Mesendoderm (in vitro differentiated cells): Measurements from ENCODE around the gene CFAP45.

Source experiments
- DNase-seq: peaks from one replicate; pipeline ENCODE4 v3.0.0; 2013
- H2AK5ac ChIP-seq: 2 replicates; pipeline ENCODE4 v1.6.1; 2013; ENCODE audit warnings: low read length, inconsistent platforms
- H2BK120ac ChIP-seq: 2 replicates; pipeline ENCODE4 v1.6.1; 2013; ENCODE audit warnings: low read depth, mild to moderate bottlenecking, low read length, moderate library complexity, mixed read lengths
- H2BK15ac ChIP-seq: replicated peaks from 2 replicates; pipeline ENCODE4 v1.6.1; 2013; ENCODE audit warnings: low read depth, mild to moderate bottlenecking, moderate library complexity
- H2BK5ac ChIP-seq: 2 replicates; pipeline ENCODE4 v1.6.1; 2013; ENCODE audit warnings: low read length, inconsistent platforms
- H3K18ac ChIP-seq: 2 replicates; pipeline ENCODE4 v1.6.1; 2013; ENCODE audit warnings: mild to moderate bottlenecking, low read length, mixed read lengths
- H3K23ac ChIP-seq: one replicate; pipeline ENCODE4 v1.6.1; 2013; ENCODE audit warnings: low read length
- H3K27ac ChIP-seq: 2 replicates; pipeline ENCODE4 v1.5.1; 2013; ENCODE audit warnings: low read depth, mild to moderate bottlenecking, inconsistent platforms, low read length, moderate library complexity
- H3K27me3 ChIP-seq: 2 replicates; pipeline ENCODE4 v1.6.1; 2013; ENCODE audit warnings: low read length, control low read depth, mild to moderate bottlenecking, inconsistent platforms; ENCODE audit not compliant: insufficient read depth, poor library complexity
- H3K36me3 ChIP-seq: 2 replicates; pipeline ENCODE4 v1.6.1; 2013; ENCODE audit warnings: low read length, inconsistent platforms; ENCODE audit not compliant: control insufficient read depth, insufficient read depth
- H3K4ac ChIP-seq: one replicate; pipeline ENCODE4 v1.6.1; 2013; ENCODE audit warnings: low read depth, mild to moderate bottlenecking, low read length, moderate library complexity
- H3K4me1 ChIP-seq: 2 replicates; pipeline ENCODE4 v1.6.1; 2013; ENCODE audit warnings: low read depth, low read length, inconsistent platforms; ENCODE audit not compliant: control insufficient read depth
- H3K4me2 ChIP-seq: 2 replicates; pipeline ENCODE4 v1.6.1; 2013; ENCODE audit warnings: low read length
- H3K4me3 ChIP-seq: 2 replicates; pipeline ENCODE4 v1.5.1; 2013; ENCODE audit warnings: mild to moderate bottlenecking, low read length
- H3K56ac ChIP-seq: one replicate; pipeline ENCODE4 v1.6.1; 2013; ENCODE audit warnings: low read length
- H3K79me1 ChIP-seq: 2 replicates; pipeline ENCODE4 v1.6.1; 2013; ENCODE audit warnings: low read length, inconsistent platforms
- H3K79me2 ChIP-seq: 2 replicates; pipeline ENCODE4 v1.6.1; 2013; ENCODE audit warnings: mild to moderate bottlenecking, low read length; ENCODE audit not compliant: control insufficient read depth, insufficient read depth
- H3K9ac ChIP-seq: 2 replicates; pipeline ENCODE4 v1.6.1; 2013; ENCODE audit warnings: low read length, inconsistent platforms
- H4K5ac ChIP-seq: one replicate; pipeline ENCODE4 v1.6.1; 2013; ENCODE audit warnings: low read length
- H4K8ac ChIP-seq: one replicate; pipeline ENCODE4 v1.6.1; 2013; ENCODE audit warnings: low read depth, mild to moderate bottlenecking, control low read depth, low read length, moderate library complexity
- WGBS: extraction: QIAGEN DNeasy Blood & Tissue Kit; methylation state at CpG from one replicate; pipeline ENCODE4 v1.1.7; 2013; ENCODE audit warnings: low lambda C conversion rate, missing lambda C conversion rate; ENCODE audit not compliant: insufficient coverage; ENCODE audit errors: extremely low coverage; 5-methylcytosine and 5-hydroxymethylcytosine counted together

Gene CFAP45

DNA sequence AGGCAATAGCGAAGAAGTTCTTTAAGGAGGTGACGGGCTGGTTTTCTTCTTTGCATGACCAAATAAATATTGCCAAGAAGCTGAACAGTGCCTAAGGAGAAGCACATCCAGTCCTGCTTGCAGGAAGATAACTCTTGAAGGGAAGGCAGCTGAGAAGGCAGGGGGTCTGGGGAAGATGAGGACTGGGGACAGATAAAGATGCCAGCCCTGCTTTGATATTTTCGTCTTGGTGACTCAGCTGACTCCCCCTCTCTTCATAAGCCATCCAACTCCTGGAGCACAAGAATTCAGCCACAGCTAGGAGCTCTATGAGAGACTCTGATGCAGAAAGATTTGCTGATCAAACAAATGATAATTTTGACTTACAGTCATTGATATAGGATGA is 3.4 kb downstream of the CFAP45 start:
- Histone ChIP-seq H3K79me2 (no peaks in the 10 kb centered on the region), H2BK120ac (no peak overlapping the region), H3K4me2 (no peak overlapping the region), H3K9ac (no peak overlapping the region), H3K27me3 (no peaks in the 10 kb centered on the region), H3K4me3 (no peak overlapping the region), H3K23ac (no peak overlapping the region), H2BK5ac (no peak overlapping the region), H3K4me1 (peaks cover 9% of the 10 kb centered on the region), H3K56ac (no peak overlapping the region), H3K4ac (no peak overlapping the region), H2BK15ac (no peak overlapping the region), H4K8ac (no peak overlapping the region), H3K79me1 (no peaks in the 10 kb centered on the region), H2AK5ac (no peak overlapping the region), H3K27ac (no peak overlapping the region), H4K5ac (no peak overlapping the region), H3K18ac (no peak overlapping the region), H3K36me3 (no peaks in the 10 kb centered on the region)
- DNase-seq: no peak
- WGBS: no CpG with 5 or more reads among the region's 3 CpGs

DNA sequence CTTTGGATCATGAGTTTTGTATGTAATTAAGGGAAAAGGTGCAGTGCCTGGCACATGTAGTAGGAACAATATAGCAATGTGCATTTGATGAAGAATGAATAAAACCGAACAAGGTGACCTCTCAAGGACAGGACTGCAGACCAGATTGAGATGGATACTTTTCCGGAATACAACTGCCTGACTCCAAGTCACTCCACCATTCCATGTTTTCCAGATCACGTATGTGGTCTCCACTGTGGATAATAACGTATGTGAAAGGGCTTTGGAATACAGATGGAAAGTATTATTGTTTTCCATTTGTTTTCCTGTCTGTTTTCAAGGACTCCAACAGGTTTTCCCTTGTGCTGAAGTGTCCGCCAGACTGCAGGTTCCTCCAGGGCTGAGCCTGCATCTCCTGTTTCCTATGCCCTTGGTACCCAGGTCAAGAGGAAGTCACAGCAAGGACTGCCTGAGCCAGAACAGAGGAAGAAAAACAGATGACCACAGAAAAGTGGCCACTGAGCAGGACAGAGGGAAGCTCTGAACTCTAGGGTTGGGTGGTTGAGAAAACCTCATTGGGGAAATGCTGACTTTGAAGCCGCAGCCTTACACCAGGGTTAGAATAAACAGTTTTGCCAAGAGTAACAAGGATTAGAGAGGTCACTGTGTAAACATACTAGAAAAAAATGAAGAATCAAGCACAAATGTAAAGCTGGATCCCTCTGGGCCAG is 4.0 kb downstream of the CFAP45 start:
- Histone ChIP-seq H3K27ac (no peak overlapping the region), H3K9ac (no peak overlapping the region), H3K4me1 (peaks cover 9% of the 10 kb centered on the region), H4K8ac (no peak overlapping the region), H2BK15ac (no peak overlapping the region), H3K79me2 (no peaks in the 10 kb centered on the region), H3K4me2 (no peak overlapping the region), H4K5ac (no peak overlapping the region), H3K4me3 (no peak overlapping the region), H3K36me3 (no peaks in the 10 kb centered on the region), H3K27me3 (no peaks in the 10 kb centered on the region), H3K4ac (no peak overlapping the region), H2BK120ac (no peak overlapping the region), H3K18ac (no peak overlapping the region), H3K23ac (no peak overlapping the region), H2BK5ac (no peak overlapping the region), H2AK5ac (no peak overlapping the region), H3K79me1 (no peaks in the 10 kb centered on the region), H3K56ac (no peak overlapping the region)
- DNase-seq: no peak
- WGBS: no CpG with 5 or more reads among the region's 6 CpGs

DNA sequence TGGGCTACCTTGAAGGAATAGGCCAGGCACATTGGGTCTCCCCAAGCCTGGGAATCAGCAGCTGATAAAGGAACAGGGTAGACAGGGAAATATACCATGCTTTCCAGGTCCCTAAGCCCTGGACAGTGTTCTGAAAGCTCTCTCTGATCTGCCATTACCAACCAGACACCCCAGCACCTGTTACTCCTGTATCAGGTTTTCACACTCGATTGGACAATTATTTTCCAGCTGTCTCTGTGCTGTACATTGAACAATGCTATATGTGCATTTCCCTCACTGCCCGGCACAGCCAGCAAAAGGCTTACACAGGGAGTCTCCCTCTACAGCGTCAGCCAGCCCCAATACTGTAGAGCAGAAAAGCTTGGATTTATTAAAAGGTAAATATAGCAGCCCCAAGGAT is 4.7 kb downstream of the CFAP45 start:
- Histone ChIP-seq H3K4me3 (no peak overlapping the region), H3K79me1 (no peaks in the 10 kb centered on the region), H3K4me1 (peaks cover 6% of the 10 kb centered on the region), H3K9ac (no peak overlapping the region), H3K56ac (no peak overlapping the region), H4K8ac (no peak overlapping the region), H2BK120ac (no peak overlapping the region), H2BK15ac (no peak overlapping the region), H3K27me3 (no peaks in the 10 kb centered on the region), H3K23ac (no peak overlapping the region), H2BK5ac (no peak overlapping the region), H3K18ac (no peak overlapping the region), H2AK5ac (no peak overlapping the region), H3K36me3 (no peaks in the 10 kb centered on the region), H3K79me2 (no peaks in the 10 kb centered on the region), H3K4ac (no peak overlapping the region), H4K5ac (no peak overlapping the region), H3K4me2 (no peak overlapping the region), H3K27ac (no peak overlapping the region)
- no CpG with 5 or more reads among the region's 3 CpGs for WGBS
- no peak for DNase-seq

DNA sequence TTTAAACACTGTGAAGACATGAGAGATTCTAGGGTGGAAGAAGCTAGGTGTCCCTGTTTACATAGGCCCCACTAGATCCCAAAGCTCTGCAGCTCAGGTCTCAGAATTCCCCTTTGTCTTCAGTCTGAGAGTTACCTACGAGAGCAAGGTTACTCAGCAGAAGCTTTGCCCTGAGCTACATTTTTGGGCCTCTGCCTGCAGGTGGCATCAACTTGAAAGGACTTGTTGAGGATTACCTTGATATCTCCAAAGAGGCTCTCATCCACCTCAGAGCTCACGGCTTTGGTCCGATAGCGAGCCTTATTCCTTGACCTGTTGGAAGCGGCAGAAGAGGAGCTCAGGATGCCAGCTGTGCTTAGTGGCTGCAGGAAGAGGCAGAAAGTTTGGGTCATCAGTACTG is 7.0 kb downstream of the CFAP45 start:
- H3K56ac ChIP-seq: peak overlapping the region; percentile 27
- no peak overlapping the region for H4K5ac ChIP-seq
- no peak overlapping the region for H3K23ac ChIP-seq
- H3K79me1 ChIP-seq: no peaks in the 10 kb centered on the region
- H3K27ac ChIP-seq: no peak overlapping the region
- no peak overlapping the region for H2AK5ac ChIP-seq
- no peaks in the 10 kb centered on the region for H3K27me3 ChIP-seq
- no peak overlapping the region for H4K8ac ChIP-seq
- H3K4ac ChIP-seq: no peak overlapping the region
- H3K79me2 ChIP-seq: no peaks in the 10 kb centered on the region
- peaks cover 5% of the 10 kb centered on the region for H3K4me1 ChIP-seq
- H3K9ac ChIP-seq: no peak overlapping the region
- no peak overlapping the region for H2BK5ac ChIP-seq
- no peak overlapping the region for H2BK15ac ChIP-seq
- WGBS: no CpG with 5 or more reads among the region's 5 CpGs
- no peak overlapping the region for H3K4me2 ChIP-seq
- no peaks in the 10 kb centered on the region for H3K36me3 ChIP-seq
- peak overlapping the region; percentile 3 for H3K18ac ChIP-seq
- DNase-seq: peak; percentile 85
- no peak overlapping the region for H2BK120ac ChIP-seq
- no peak overlapping the region for H3K4me3 ChIP-seq

DNA sequence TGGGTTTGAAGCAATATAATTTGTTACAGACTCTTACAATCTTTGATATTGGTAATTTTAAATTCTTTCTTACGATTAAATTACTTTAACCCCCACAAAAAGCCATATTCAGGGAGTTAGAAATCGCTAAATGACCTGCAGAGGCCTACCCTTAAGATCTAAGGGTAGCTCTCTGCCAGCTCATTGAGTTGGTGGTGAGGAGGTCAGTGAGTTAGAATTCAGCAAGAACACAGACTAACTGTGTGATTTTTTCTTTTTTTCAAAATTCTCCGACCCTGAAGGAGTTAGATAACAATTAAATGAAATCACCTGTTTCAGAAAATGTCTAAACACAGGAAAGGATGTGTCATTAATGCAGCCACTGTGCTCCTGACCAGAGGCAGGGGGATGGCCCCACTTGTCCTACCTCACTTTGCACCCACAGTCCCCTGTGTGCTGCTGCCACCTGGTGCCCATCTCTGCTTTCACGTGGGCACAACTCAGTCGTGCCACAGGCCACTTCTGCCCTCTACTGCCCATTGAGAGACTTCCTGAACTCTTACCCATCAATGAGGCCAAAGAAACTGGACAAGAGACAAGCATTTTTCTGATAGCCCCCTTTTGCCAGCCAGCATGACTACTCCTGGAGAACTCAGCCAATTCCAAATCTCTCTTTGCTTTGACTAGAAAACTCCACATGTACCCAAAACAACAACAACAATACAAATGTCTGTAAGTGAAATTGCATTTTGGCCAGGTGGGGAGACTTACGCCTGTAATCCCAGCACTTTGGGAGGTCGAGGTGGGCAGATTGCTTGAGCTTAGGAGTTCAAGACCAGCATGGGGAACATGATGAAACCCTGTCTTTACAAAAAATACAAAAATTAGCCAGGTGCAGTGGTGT is 8.4 kb downstream of the CFAP45 start:
- H3K9ac ChIP-seq: no peak overlapping the region
- H4K5ac ChIP-seq: no peak overlapping the region
- H3K79me2 ChIP-seq: no peaks in the 10 kb centered on the region
- no peak overlapping the region for H2BK15ac ChIP-seq
- H2AK5ac ChIP-seq: no peak overlapping the region
- no peak overlapping the region for H3K27ac ChIP-seq
- H2BK120ac ChIP-seq: no peak overlapping the region
- no peaks in the 10 kb centered on the region for H3K27me3 ChIP-seq
- no peak overlapping the region for H2BK5ac ChIP-seq
- H3K4me1 ChIP-seq: peaks cover 5% of the 10 kb centered on the region
- no peak overlapping the region for H4K8ac ChIP-seq
- no peak overlapping the region for H3K4ac ChIP-seq
- H3K18ac ChIP-seq: no peak overlapping the region
- H3K4me2 ChIP-seq: no peak overlapping the region
- no peak overlapping the region for H3K56ac ChIP-seq
- no peak overlapping the region for H3K4me3 ChIP-seq
- peak; percentile 90 for DNase-seq
- no peaks in the 10 kb centered on the region for H3K79me1 ChIP-seq
- H3K36me3 ChIP-seq: no peaks in the 10 kb centered on the region
- no CpG with 5 or more reads among the region's 7 CpGs for WGBS
- no peak overlapping the region for H3K23ac ChIP-seq
